Stimulated activated CD8-positive, alpha-beta memory T cell treated with anti-CD3 and anti-CD28 coated beads, Interleukin-15, amount 100 ng/mL, for 24 hours (primary cell): ENCODE measurements around the gene OLIG3.

Source experiments
- DNase-seq: peaks from one replicate; pipeline ENCODE4 v3.0.0-alpha.2; 2020; ENCODE audit warnings: low read depth

The OLIG3 gene

GRCh38 chr6:137494281-137494987, at the start of gene OLIG3:
TSS of gene OLIG3 (minus strand) at chr6:137494394. CDS start at chr6:137494170, 224 bp downstream.
- no peak for DNase-seq

- no peak for DNase-seq
These were observed 48.9 kb upstream of the OLIG3 start for GRCh38 chr6:137543114-137543513.

- DNase-seq = no peak
These were observed 48.5 kb upstream of the OLIG3 start for GRCh38 chr6:137542713-137543112.

GRCh38 chr6:137541534-137542063, 47.4 kb upstream of the OLIG3 start:
- no peak for DNase-seq

- DNase-seq = no peak
These were observed 42.0 kb upstream of the OLIG3 start for GRCh38 chr6:137536104-137536773.

GRCh38 chr6:137531376-137532092, 37.3 kb upstream of the OLIG3 start:
- DNase-seq = no peak

GRCh38 chr6:137530404-137530803, 36.2 kb upstream of the OLIG3 start:
- DNase-seq = no peak

GRCh38 chr6:137522831-137523230, 28.6 kb upstream of the OLIG3 start:
- no peak for DNase-seq

- no peak for DNase-seq
These were observed 28.1 kb upstream of the OLIG3 start for GRCh38 chr6:137522198-137522798.

GRCh38 chr6:137520520-137520919, 26.3 kb upstream of the OLIG3 start:
- DNase-seq = no peak

GRCh38 chr6:137519629-137520176, 25.5 kb upstream of the OLIG3 start:
- DNase-seq = no peak

- no peak for DNase-seq
These were observed 24.3 kb upstream of the OLIG3 start for GRCh38 chr6:137518386-137518983.

GRCh38 chr6:137514418-137514817, 20.2 kb upstream of the OLIG3 start:
- DNase-seq = no peak

- no peak for DNase-seq
These were observed 18.8 kb upstream of the OLIG3 start for GRCh38 chr6:137512757-137513605.

GRCh38 chr6:137510923-137511322, 16.7 kb upstream of the OLIG3 start:
- DNase-seq = no peak

GRCh38 chr6:137498481-137499190, 4.4 kb upstream of the OLIG3 start:
- DNase-seq = no peak

GRCh38 chr6:137497721-137498463, 3.7 kb upstream of the OLIG3 start:
- DNase-seq = no peak

- no peak for DNase-seq
These were observed 2.9 kb upstream of the OLIG3 start for GRCh38 chr6:137496909-137497720.
